T-cell (primary cell): ENCODE results near the gene TIAM1. TPM values are rescaled to one million over a fixed set of nuclear protein-coding genes. Genes with fewer than 3 reads are reported as not detected.

Experiments used
- ATAC-seq, 4 experiments: fragments of 200-7000 bp in 3 of 4; fragments of 150-1000 bp in 1 of 4; cut with Tn5 transposase; replicated peaks in 1 of 4; 1 replicate in 3 of 4; 2 replicates in 1 of 4; pipeline ENCODE4 v1.10.0; 2021; ENCODE audit warnings: moderate library complexity in 3 of 4, mild to moderate bottlenecking in 2 of 4, moderate number of reproducible peaks in 1 of 4
- CTCF ChIA-PET, 2 donors: fragments of 300-600 bp; sonication (Branson Sonifier 250); formaldehyde crosslinking; loops; one replicate each; lab custom pipeline; 2022; ENCODE audit warnings: antibody characterized with exemption in 2 of 2; lab: Charles Lee
- POLR2A ChIA-PET, 2 donors: fragments of 300-600 bp; sonication (Branson Sonifier 250); formaldehyde crosslinking; loops; one replicate each; lab custom pipeline; 2022; ENCODE audit warnings: antibody characterized with exemption in 2 of 2; lab: Charles Lee
- DNase-seq, 35 experiments: peaks; one replicate each; pipeline versions ENCODE4 v3.0.0 to v3.0.0-alpha.2; 2013 to 2023
- H3K27ac ChIP-seq: one replicate; pipeline ENCODE4 v1.5.1; 2013; ENCODE audit warnings: low read length
- H3K27me3 ChIP-seq, 2 experiments: replicated peaks in 1 of 2; 1 replicate in 1 of 2; 2 replicates in 1 of 2; pipeline versions ENCODE4 v1.6.1 to v1.7.0; 2013; ENCODE audit warnings: low read length in 1 of 2, mixed read lengths in 1 of 2; ENCODE audit not compliant: control insufficient read depth in 2 of 2, insufficient read depth in 2 of 2; ENCODE audit errors: extremely low read depth in 1 of 2
- H3K36me3 ChIP-seq, 2 donors: 1 replicate in 1 of 2; 2 replicates in 1 of 2; pipeline versions ENCODE4 v1.6.1 to v1.7.0; 2013; ENCODE audit warnings: low read length in 1 of 2; ENCODE audit not compliant: control insufficient read depth in 2 of 2, insufficient read depth in 1 of 2; ENCODE audit errors: extremely low read depth in 1 of 2
- H3K4me1 ChIP-seq, 2 experiments: 1 replicate in 1 of 2; 2 replicates in 1 of 2; pipeline versions ENCODE4 v1.6.1 to v1.7.0; 2013; ENCODE audit warnings: low read length in 2 of 2, mixed read lengths in 1 of 2; ENCODE audit not compliant: insufficient read depth in 2 of 2, control insufficient read depth in 1 of 2; ENCODE audit errors: extremely low read depth in 1 of 2
- H3K4me3 ChIP-seq, 2 donors: 1 replicate in 1 of 2; 2 replicates in 1 of 2; pipeline versions ENCODE4 v1.5.1 to v1.7.0; 2013; ENCODE audit warnings: mild to moderate bottlenecking in 2 of 2, low read length in 1 of 2, moderate library complexity in 1 of 2; ENCODE audit not compliant: control insufficient read depth in 1 of 2; ENCODE audit errors: extremely low read depth in 1 of 2
- H3K9me3 ChIP-seq: 2 replicates; pipeline ENCODE4 v1.7.0; 2013
- H3K27ac Mint-ChIP-seq, 2 donors: one replicate each; pipeline ENCODE4 v1.8.0; 2020 to 2021; ENCODE audit warnings: mild to moderate bottlenecking in 2 of 2, mixed read lengths in 2 of 2
- H3K27me3 Mint-ChIP-seq, 2 donors: one replicate each; pipeline ENCODE4 v1.8.0; 2021 to 2022; ENCODE audit warnings: mixed read lengths in 2 of 2
- H3K36me3 Mint-ChIP-seq: one replicate; pipeline ENCODE4 v1.8.0; 2021; ENCODE audit warnings: mixed read lengths
- H3K4me1 Mint-ChIP-seq, 3 donors: one replicate each; pipeline ENCODE4 v1.8.0; 2020 to 2022; ENCODE audit warnings: mixed read lengths in 3 of 3, mild to moderate bottlenecking in 1 of 3
- H3K4me3 Mint-ChIP-seq, 3 donors: one replicate each; pipeline ENCODE4 v1.8.0; 2020 to 2022; ENCODE audit warnings: mild to moderate bottlenecking in 3 of 3, mixed read lengths in 3 of 3, moderate library complexity in 3 of 3
- H3K9me3 Mint-ChIP-seq, 3 donors: one replicate each; pipeline ENCODE4 v1.8.0; 2020 to 2022; ENCODE audit warnings: mixed read lengths in 3 of 3
- WGBS: methylation state at CpG from one replicate; pipeline ENCODE4 v1.1.5; 2013; ENCODE audit warnings: missing lambda C conversion rate; ENCODE audit not compliant: insufficient coverage; 5-methylcytosine and 5-hydroxymethylcytosine counted together
- total RNA-seq, 35 experiments: library from RNA in 6 of 35; stranded (reverse) in 6 of 35; fragments of 120-200 nt in 1 of 35; gene quantifications; one replicate each; pipeline versions ENCODE4 v1.2.1 to v1.2.4 and lab custom pipeline; 2013 to 2026

TIAM1 gene
- total RNA-seq, 5 donors from 2014 or later (not counting 1 experiment from before 2014, with no cell fraction given): 60.8 to 79.4 (median 65.5) TPM

GRCh38 chr21:31297806-31298205 is 46.3 kb downstream of the TIAM1 start:
- POLR2A ChIA-PET: no interaction called here
- DNase-seq (no peak), ATAC-seq (no peak)
- Mint-ChIP-seq H3K9me3 (no peaks in the 10 kb centered on the region), H3K36me3 (peaks cover 4% of the 10 kb centered on the region), H3K4me3 (no peak overlapping the region), H3K4me1 (peaks cover 0 to 4% (median 0%) of the 10 kb centered on the region in 3 donors), H3K27me3 (no peaks in the 10 kb centered on the region), H3K27ac (no peak overlapping the region)
- Histone ChIP-seq H3K27ac (no peak overlapping the region), H3K27me3 (no peaks in the 10 kb centered on the region), H3K9me3 (no peaks in the 10 kb centered on the region), H3K36me3 (no peaks in the 10 kb centered on the region), H3K4me1 (no peaks in the 10 kb centered on the region), H3K4me3 (no peak overlapping the region)
- CTCF ChIA-PET: no interaction called here
- 80% methylated on average over 1 of the region's 6 CpGs for WGBS

DNA sequence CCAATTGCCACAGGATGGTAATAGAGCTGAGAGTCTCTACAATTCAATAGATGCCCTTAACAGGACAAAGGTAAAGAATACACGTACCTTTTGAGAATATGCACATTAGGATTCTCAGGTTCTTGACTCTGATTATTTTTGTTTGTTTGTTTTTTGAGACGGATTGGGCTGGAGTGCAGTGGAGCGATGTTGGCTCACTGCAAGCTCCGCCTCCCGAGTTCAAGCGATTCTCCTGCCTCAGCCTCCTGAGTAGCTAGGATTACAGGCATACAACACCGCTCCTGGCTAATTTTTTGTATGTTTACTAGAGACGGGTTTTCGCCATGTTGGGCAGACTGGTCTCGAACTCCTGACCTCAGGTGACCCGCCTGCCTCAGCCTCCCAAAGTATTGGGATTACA is 48.4 kb downstream of the TIAM1 start:
- DNase-seq (no peak), ATAC-seq (no peak)
- H3K4me1 Mint-ChIP-seq: peaks cover 0 to 4% (median 0%) of the 10 kb centered on the region in 3 donors
- no peak overlapping the region for H3K4me3 Mint-ChIP-seq
- H3K27me3 Mint-ChIP-seq: no peaks in the 10 kb centered on the region
- no peaks in the 10 kb centered on the region for H3K9me3 Mint-ChIP-seq
- no peaks in the 10 kb centered on the region for H3K9me3 ChIP-seq
- peaks cover 4% of the 10 kb centered on the region for H3K36me3 Mint-ChIP-seq
- ChIA-PET CTCF (no interaction called here), POLR2A (no interaction called here)
- H3K27ac ChIP-seq: no peak overlapping the region
- no peaks in the 10 kb centered on the region for H3K4me1 ChIP-seq
- no peak overlapping the region for H3K4me3 ChIP-seq
- no peak overlapping the region for H3K27ac Mint-ChIP-seq
- H3K27me3 ChIP-seq: no peaks in the 10 kb centered on the region
- H3K36me3 ChIP-seq: no peaks in the 10 kb centered on the region
- 98% methylated on average over 8 of the region's 11 CpGs for WGBS

DNA sequence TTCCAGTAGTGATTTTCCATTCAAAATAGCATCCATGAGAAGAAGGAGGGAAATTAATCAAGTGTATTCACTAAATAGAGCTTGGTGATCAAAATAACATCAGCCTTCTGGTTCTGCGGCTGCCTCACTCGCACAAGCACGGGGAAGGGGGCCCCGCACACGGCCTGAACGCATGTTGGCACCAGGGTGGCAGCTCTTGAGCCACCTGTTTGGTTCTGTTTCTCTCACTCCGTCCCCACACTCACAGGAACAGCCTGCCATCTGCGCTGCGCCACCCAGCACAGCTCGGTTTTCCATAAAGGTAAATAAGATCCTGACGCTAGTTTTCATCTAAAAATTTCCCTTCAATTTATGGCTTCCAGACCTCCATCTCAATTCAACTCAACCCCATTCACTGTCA is 49.4 kb downstream of the TIAM1 start:
- ATAC-seq (no peak), DNase-seq (no peak)
- ChIA-PET POLR2A (no interaction called here), CTCF (interaction anchor here in 1 of 2 donors (0.6 kb wide), 1 partner anchor 442 kb away, joined by 4 read pairs; no protein-coding TSS in a partner anchor)
- peaks cover 0 to 4% (median 0%) of the 10 kb centered on the region in 3 donors for H3K4me1 Mint-ChIP-seq
- H3K27me3 ChIP-seq: no peaks in the 10 kb centered on the region
- no peak overlapping the region for H3K27ac Mint-ChIP-seq
- no peak overlapping the region for H3K4me3 ChIP-seq
- H3K4me1 ChIP-seq: no peaks in the 10 kb centered on the region
- peaks cover 4% of the 10 kb centered on the region for H3K36me3 Mint-ChIP-seq
- H3K27ac ChIP-seq: no peak overlapping the region
- no peak overlapping the region for H3K4me3 Mint-ChIP-seq
- no peaks in the 10 kb centered on the region for H3K9me3 ChIP-seq
- WGBS: 94% methylated on average over 11 of the region's 11 CpGs
- no peaks in the 10 kb centered on the region for H3K9me3 Mint-ChIP-seq
- no peaks in the 10 kb centered on the region for H3K36me3 ChIP-seq
- no peaks in the 10 kb centered on the region for H3K27me3 Mint-ChIP-seq

GRCh38 chr21:31293986-31294385 is 50.1 kb downstream of the TIAM1 start:
- Mint-ChIP-seq H3K27me3 (no peaks in the 10 kb centered on the region), H3K4me1 (peaks cover 0 to 4% (median 0%) of the 10 kb centered on the region in 3 donors), H3K4me3 (no peak overlapping the region), H3K9me3 (no peaks in the 10 kb centered on the region), H3K36me3 (peaks cover 4% of the 10 kb centered on the region), H3K27ac (no peak overlapping the region)
- ATAC-seq (no peak), DNase-seq (no peak)
- POLR2A ChIA-PET: interaction anchor here in 1 of 2 donors (0.6 kb wide), 1 partner anchor 15 kb away, joined by 3 read pairs; no protein-coding TSS in a partner anchor
- Histone ChIP-seq H3K36me3 (no peaks in the 10 kb centered on the region), H3K4me3 (no peak overlapping the region), H3K27ac (no peak overlapping the region), H3K27me3 (no peaks in the 10 kb centered on the region), H3K9me3 (no peaks in the 10 kb centered on the region), H3K4me1 (no peaks in the 10 kb centered on the region)
- CTCF ChIA-PET: interaction anchor here in 1 of 2 donors (0.6 kb wide), 1 partner anchor 136 kb away, joined by 4 read pairs; no protein-coding TSS in a partner anchor

DNA sequence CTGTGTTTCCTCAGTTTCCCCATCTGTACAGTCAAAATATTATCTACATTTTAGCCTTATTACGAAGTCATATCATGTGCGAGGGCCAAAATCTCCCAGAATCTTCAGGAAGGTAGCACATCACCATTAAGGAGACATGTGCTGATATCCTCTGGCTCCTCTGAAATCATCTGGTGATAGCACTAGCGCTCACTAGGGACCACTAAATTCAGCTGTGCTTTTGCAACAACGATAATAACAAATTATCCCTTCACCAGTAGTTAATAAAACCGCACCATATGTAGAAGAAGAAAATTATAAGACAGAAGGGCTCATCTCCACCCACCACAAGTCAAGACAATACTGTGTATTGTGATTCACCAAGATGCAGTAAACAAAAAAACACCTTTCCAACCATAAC is 53.3 kb downstream of the TIAM1 start:
- Mint-ChIP-seq H3K27me3 (no peaks in the 10 kb centered on the region), H3K27ac (no peak overlapping the region), H3K9me3 (peaks cover 8 to 12% (median 10%) of the 10 kb centered on the region in 3 donors), H3K4me3 (no peak overlapping the region), H3K36me3 (peaks cover 14% of the 10 kb centered on the region), H3K4me1 (peaks cover 0 to 4% (median 0%) of the 10 kb centered on the region in 3 donors)
- DNase-seq (no peak), ATAC-seq (no peak)
- Histone ChIP-seq H3K4me1 (no peaks in the 10 kb centered on the region), H3K4me3 (no peak overlapping the region), H3K27ac (no peak overlapping the region), H3K27me3 (no peaks in the 10 kb centered on the region), H3K36me3 (no peaks in the 10 kb centered on the region), H3K9me3 (no peaks in the 10 kb centered on the region)
- POLR2A ChIA-PET: no interaction called here
- CTCF ChIA-PET: no interaction called here
- 94% methylated on average over 2 of the region's 5 CpGs for WGBS

- H3K4me3 ChIP-seq: no peak overlapping the region
- H3K27ac ChIP-seq: no peak overlapping the region
- DNase-seq (no peak), ATAC-seq (no peak)
- H3K9me3 Mint-ChIP-seq: peaks cover 8 to 12% (median 10%) of the 10 kb centered on the region in 3 donors
- ChIA-PET POLR2A (no interaction called here), CTCF (no interaction called here)
- peaks cover 0 to 4% of the 10 kb centered on the region in 2 donors for H3K36me3 ChIP-seq
- peaks cover 14% of the 10 kb centered on the region for H3K36me3 Mint-ChIP-seq
- H3K4me3 Mint-ChIP-seq: no peak overlapping the region
- peaks cover 5 to 9% (median 6%) of the 10 kb centered on the region in 3 donors for H3K4me1 Mint-ChIP-seq
- no CpG with 5 or more reads among the region's 4 CpGs for WGBS
- H3K9me3 ChIP-seq: no peaks in the 10 kb centered on the region
- no peak overlapping the region for H3K27ac Mint-ChIP-seq
- no peaks in the 10 kb centered on the region for H3K27me3 Mint-ChIP-seq
- H3K27me3 ChIP-seq: no peaks in the 10 kb centered on the region
- peaks cover 0 to 5% of the 10 kb centered on the region in 2 experiments for H3K4me1 ChIP-seq
Measured at GRCh38 chr21:31289702-31290101, 54.4 kb downstream of the TIAM1 start.
